ENCODE measurements around the gene DDX41.

DNA sequence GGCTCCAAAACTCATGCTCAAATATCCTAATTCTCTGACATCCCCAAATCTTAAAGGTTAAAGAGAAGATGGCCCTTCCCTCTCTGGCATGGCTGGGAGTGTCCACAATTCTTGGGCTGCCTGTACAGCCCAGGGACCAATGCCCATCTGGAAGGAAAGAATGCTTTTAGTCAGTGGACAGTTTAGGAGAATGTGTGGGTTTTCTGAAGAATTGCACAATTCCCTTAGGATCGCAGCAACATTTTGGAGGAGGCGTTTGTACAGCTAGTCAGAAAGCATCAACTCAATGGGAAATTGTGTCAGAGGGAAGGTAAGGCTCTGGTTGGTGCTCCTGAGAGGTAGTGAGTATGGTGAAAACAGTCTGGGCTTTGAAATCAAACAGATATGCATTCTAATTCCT, 22.6 kb upstream of the DDX41 start:
- TF ChIP-seq, protein P1, sequence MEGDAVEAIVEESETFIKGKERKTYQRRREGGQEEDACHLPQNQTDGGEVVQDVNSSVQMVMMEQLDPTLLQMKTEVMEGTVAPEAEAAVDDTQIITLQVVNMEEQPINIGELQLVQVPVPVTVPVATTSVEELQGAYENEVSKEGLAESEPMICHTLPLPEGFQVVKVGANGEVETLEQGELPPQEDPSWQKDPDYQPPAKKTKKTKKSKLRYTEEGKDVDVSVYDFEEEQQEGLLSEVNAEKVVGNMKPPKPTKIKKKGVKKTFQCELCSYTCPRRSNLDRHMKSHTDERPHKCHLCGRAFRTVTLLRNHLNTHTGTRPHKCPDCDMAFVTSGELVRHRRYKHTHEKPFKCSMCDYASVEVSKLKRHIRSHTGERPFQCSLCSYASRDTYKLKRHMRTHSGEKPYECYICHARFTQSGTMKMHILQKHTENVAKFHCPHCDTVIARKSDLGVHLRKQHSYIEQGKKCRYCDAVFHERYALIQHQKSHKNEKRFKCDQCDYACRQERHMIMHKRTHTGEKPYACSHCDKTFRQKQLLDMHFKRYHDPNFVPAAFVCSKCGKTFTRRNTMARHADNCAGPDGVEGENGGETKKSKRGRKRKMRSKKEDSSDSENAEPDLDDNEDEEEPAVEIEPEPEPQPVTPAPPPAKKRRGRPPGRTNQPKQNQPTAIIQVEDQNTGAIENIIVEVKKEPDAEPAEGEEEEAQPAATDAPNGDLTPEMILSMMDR (IDR thresholded peaks at IDR 0.05): no peak
- no peak for TF ChIP-seq POLR2A (IDR thresholded peaks at IDR 0.05)

Data from gastroesophageal sphincter (tissue), 3 donors.